ENCODE data around the gene SBDS. TPM values are rescaled to one million over a fixed set of nuclear protein-coding genes. Genes with fewer than 3 reads are reported as not detected.
"Not testable (repeated sequence)": the region's sequence is repeated elsewhere in the genome, so short reads cannot be mapped to it uniquely, and the experiment has no call there.

Gene SBDS
- total RNA-seq, 2 donors from 2014 or later: 37.9 to 52.1 TPM

- Histone ChIP-seq H3K4me3 (no peak overlapping the region), H3K9me3 (no peaks in the 10 kb centered on the region), H3K27me3 (no peaks in the 10 kb centered on the region), H3K27ac (no peak overlapping the region), H3K36me3 (replicated peaks in 1 of 2; ENCODE audit: insufficient read depth in 1 of 2, low read depth in 2 of 2) (peaks cover 0 to 18% of the 10 kb centered on the region in 2 donors), H3K4me1 (no peaks in the 10 kb centered on the region)
- intact Hi-C loops (cut with DNase I): no loop called here
- WGBS, 2 donors: 74 to 77% methylated on average over 8 of the region's 8 CpGs
- DNase-seq: no peak
- ATAC-seq: no peak
- TF ChIP-seq CTCF (IDR thresholded peaks at IDR 0.05) (no peak), POLR2A (IDR thresholded peaks at IDR 0.05) (no peak)
Observed at GRCh38 chr7:67019562-67020390, 24.4 kb upstream of the SBDS start.

DNA sequence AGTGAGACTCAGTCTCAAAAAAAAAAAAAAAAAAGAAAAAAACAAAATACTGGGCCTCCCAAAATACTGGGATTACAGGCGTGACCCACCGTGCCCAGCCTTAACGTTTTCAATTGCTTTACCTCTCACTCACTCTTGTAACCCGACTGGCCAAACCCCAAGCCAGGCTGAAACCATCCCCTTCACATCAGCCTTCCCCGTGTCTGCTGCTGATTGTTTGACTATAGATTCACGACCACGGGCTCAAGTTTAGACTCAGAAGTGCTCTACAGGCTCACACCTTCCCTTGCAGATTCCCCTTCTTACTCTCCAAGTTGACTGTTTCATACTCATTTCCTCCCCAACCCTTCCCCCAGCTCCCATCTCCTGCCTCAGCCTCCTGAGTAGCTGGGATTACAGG, 23.6 kb upstream of the SBDS start:
- no peaks in the 10 kb centered on the region for H3K4me1 ChIP-seq
- DNase-seq (no peak), ATAC-seq (no peak)
- H3K4me3 ChIP-seq: no peak overlapping the region
- no peaks in the 10 kb centered on the region for H3K9me3 ChIP-seq
- intact Hi-C loops (cut with DNase I): no loop called here
- peaks cover 0 to 20% of the 10 kb centered on the region in 2 donors for H3K36me3 ChIP-seq (replicated peaks in 1 of 2; ENCODE audit: insufficient read depth in 1 of 2, low read depth in 2 of 2)
- no peaks in the 10 kb centered on the region for H3K27me3 ChIP-seq
- no peak overlapping the region for H3K27ac ChIP-seq
- 70 to 76% methylated on average over 7 of the region's 7 CpGs for WGBS, 2 donors
- no peak for TF ChIP-seq CTCF (IDR thresholded peaks at IDR 0.05)
- TF ChIP-seq POLR2A (IDR thresholded peaks at IDR 0.05): no peak

GRCh38 chr7:67017971-67018370, 22.6 kb upstream of the SBDS start:
- H3K4me1 ChIP-seq; intact Hi-C loops (cut with DNase I); ATAC-seq; H3K4me3 ChIP-seq; DNase-seq; H3K27ac ChIP-seq; H3K27me3 ChIP-seq; H3K9me3 ChIP-seq: not testable (repeated sequence)
- peaks cover 0 to 20% of the 10 kb centered on the region in 2 donors for H3K36me3 ChIP-seq (replicated peaks in 1 of 2; ENCODE audit: insufficient read depth in 1 of 2, low read depth in 2 of 2)
- 84 to 92% methylated on average over 8 of the region's 8 CpGs for WGBS, 2 donors

DNA sequence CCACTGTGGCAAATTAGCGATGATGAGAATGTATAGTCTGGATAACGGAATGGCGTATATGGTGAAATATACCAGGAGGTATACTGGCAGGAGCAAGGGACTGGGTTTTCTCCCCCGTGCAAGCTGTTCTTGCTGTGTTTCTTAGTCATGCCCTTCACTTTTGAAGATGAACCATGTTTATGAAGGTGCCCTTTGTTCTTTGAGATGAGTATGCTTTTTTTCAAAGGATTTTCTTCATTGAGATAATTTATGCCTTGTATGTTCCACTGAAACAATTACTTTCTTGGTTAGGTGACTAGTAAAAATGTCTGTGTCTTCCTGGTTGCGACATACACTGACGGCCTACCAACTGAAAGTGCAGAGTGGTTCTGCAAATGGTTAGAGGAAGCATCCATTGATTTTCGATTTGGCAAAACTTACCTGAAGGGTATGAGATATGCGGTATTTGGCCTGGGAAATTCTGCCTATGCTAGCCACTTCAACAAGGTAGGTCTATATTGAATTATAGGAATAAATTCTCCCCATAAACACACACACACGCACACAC, 18.8 kb upstream of the SBDS start:
- ATAC-seq; H3K9me3 ChIP-seq; H3K4me1 ChIP-seq; intact Hi-C loops (cut with DNase I); H3K27ac ChIP-seq; H3K4me3 ChIP-seq; H3K27me3 ChIP-seq; DNase-seq: not testable (repeated sequence)
- peaks cover 0 to 17% of the 10 kb centered on the region in 2 donors for H3K36me3 ChIP-seq (replicated peaks in 1 of 2; ENCODE audit: insufficient read depth in 1 of 2, low read depth in 2 of 2)
- WGBS, 2 donors: 81 to 85% methylated on average over 9 of the region's 9 CpGs

- DNase-seq; H3K4me1 ChIP-seq; H3K36me3 ChIP-seq (replicated peaks in 1 of 2; ENCODE audit: insufficient read depth in 1 of 2, low read depth in 2 of 2); ATAC-seq; H3K9me3 ChIP-seq; intact Hi-C loops (cut with DNase I); H3K4me3 ChIP-seq; H3K27me3 ChIP-seq; H3K27ac ChIP-seq: not testable (repeated sequence)
- 74 to 76% methylated on average over 3 of the region's 3 CpGs for WGBS, 2 donors
Observed at GRCh38 chr7:67009677-67010076, 14.3 kb upstream of the SBDS start.

GRCh38 chr7:67008260-67008659, 12.9 kb upstream of the SBDS start:
- Histone ChIP-seq H3K27ac (no peak overlapping the region), H3K27me3 (no peaks in the 10 kb centered on the region), H3K4me1 (no peaks in the 10 kb centered on the region), H3K4me3 (no peak overlapping the region), H3K9me3 (no peaks in the 10 kb centered on the region), H3K36me3 (replicated peaks in 1 of 2; ENCODE audit: insufficient read depth in 1 of 2, low read depth in 2 of 2) (peaks cover 0 to 4% of the 10 kb centered on the region in 2 donors)
- ATAC-seq (no peak), DNase-seq (no peak)
- WGBS, 2 donors: 81 to 82% methylated on average over 4 of the region's 4 CpGs
- intact Hi-C loops (cut with DNase I): no loop called here
- TF ChIP-seq POLR2A (IDR thresholded peaks at IDR 0.05) (no peak), CTCF (IDR thresholded peaks at IDR 0.05) (no peak)
